Ectodermal cell (in vitro differentiated cells): ENCODE data around the gene NEGR1.

Source experiments
- H3K27ac ChIP-seq: 2 replicates; pipeline ENCODE4 v1.7.0; 2013; ENCODE audit warnings: mild to moderate bottlenecking, low read depth, low read length; ENCODE audit not compliant: insufficient read depth, poor library complexity, severe bottlenecking
- H3K27me3 ChIP-seq: 2 replicates; pipeline ENCODE4 v1.7.0; 2013; ENCODE audit warnings: mild to moderate bottlenecking, low read length; ENCODE audit not compliant: insufficient read depth, control insufficient read depth, poor library complexity, severe bottlenecking
- H3K36me3 ChIP-seq: one replicate; pipeline ENCODE4 v1.7.0; 2013; ENCODE audit warnings: low read length; ENCODE audit not compliant: control insufficient read depth, insufficient read depth
- H3K4me1 ChIP-seq: one replicate; pipeline ENCODE4 v1.7.0; 2013; ENCODE audit warnings: low read length; ENCODE audit not compliant: control insufficient read depth, insufficient read depth
- H3K4me3 ChIP-seq: 2 replicates; pipeline ENCODE4 v1.7.0; 2013; ENCODE audit warnings: low read depth, low read length, control low read depth; ENCODE audit not compliant: insufficient read depth
- H3K9me3 ChIP-seq: 2 replicates; pipeline ENCODE4 v1.7.0; 2013; ENCODE audit warnings: mild to moderate bottlenecking, low read length, moderate library complexity; ENCODE audit not compliant: control insufficient read depth
- WGBS, 2 experiments: methylation state at CpG; one replicate each; pipeline ENCODE4 v1.1.7; 2013; ENCODE audit warnings: missing lambda C conversion rate in 2 of 2; 5-methylcytosine and 5-hydroxymethylcytosine counted together

The NEGR1 gene

DNA sequence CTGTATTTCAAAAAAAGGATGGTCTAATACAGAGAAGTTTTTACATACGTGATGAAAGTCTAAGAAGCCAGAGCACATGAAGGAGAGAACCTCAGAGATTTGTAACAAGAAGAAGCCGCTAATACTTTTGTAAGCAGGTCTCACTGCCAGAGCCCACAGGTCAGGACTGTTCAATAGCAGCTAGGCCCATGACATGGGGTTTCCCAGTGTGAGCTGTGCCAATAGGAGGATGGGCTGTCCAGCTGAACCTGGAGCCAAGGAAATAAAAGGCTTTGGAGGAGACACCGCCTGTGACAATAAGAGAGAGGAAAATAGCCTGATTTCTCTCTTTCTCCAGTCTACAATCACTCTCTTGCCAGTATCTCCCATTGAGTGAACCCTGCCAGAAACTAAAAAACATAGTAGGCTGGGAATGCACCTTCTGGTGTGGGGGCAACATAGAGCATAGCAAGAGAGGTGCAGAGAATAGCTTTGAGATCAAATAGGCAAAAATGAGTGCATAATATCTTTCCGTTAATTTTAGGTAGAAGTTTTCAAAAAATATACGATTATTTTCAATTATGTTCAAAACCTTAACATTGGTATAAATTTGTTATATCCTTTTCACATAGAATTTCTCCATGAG lies 360.3 kb downstream of the NEGR1 start:
- 82 to 84% methylated on average over 4 of the region's 5 CpGs for WGBS, 2 experiments
- Histone ChIP-seq H3K27me3 (no peaks in the 10 kb centered on the region), H3K27ac (no peak overlapping the region), H3K4me1 (peaks cover 4% of the 10 kb centered on the region), H3K36me3 (no peaks in the 10 kb centered on the region), H3K9me3 (no peaks in the 10 kb centered on the region), H3K4me3 (no peak overlapping the region)

- WGBS, 2 experiments = 75 to 100% methylated on average over 1 of the region's 1 CpG
- H3K4me1 ChIP-seq = peaks cover 4% of the 10 kb centered on the region
- H3K27ac ChIP-seq = no peak overlapping the region
- no peaks in the 10 kb centered on the region for H3K27me3 ChIP-seq
- no peaks in the 10 kb centered on the region for H3K36me3 ChIP-seq
- no peak overlapping the region for H3K4me3 ChIP-seq
- no peaks in the 10 kb centered on the region for H3K9me3 ChIP-seq
Observed at GRCh38 chr1:71921204-71921603, 361.1 kb downstream of the NEGR1 start.

GRCh38 chr1:71920556-71920955 lies 361.8 kb downstream of the NEGR1 start:
- Histone ChIP-seq H3K4me1 (peaks cover 4% of the 10 kb centered on the region), H3K4me3 (no peak overlapping the region), H3K36me3 (no peaks in the 10 kb centered on the region), H3K27me3 (no peaks in the 10 kb centered on the region), H3K27ac (no peak overlapping the region), H3K9me3 (no peaks in the 10 kb centered on the region)
- 93 to 100% methylated on average over 1 to 2 of the region's 2 CpGs for whole genome bisulfite sequencing, 2 experiments

DNA sequence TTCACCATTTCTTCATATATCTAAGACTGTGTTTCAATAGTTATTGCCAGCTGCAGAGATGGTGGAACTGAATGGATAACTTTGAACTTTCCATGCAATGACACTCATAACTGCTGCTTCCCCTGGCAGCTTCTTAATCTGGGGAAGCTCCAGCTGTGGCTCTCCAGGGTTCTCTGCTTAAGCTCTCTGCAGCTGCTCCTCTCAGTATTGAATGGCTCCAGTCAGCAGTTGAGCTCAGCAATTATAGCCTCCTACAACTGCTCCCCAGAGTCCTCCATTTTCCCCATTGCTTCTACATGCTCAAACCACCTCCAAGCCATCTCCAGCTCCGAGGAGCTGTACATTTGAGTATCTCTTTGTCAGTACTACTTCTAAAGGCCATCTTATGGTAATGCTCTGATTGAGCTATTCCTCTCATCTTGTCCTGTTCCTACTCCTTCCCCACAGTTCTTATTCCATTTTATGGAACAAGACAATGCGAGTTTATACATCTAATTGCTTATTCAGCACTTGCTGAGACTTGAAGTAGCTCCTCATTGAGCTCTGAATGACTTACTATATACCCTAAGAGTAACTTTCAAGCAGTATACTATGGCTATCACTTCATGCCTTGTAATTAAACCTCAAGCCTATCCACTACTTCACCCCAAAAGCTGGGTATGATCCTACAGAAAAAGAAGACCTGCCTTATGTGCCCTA lies 362.4 kb downstream of the NEGR1 start:
- peaks cover 4% of the 10 kb centered on the region for H3K4me1 ChIP-seq
- H3K36me3 ChIP-seq = no peaks in the 10 kb centered on the region
- no peak overlapping the region for H3K4me3 ChIP-seq
- 70 to 85% methylated on average over 2 of the region's 2 CpGs for WGBS, 2 experiments
- no peak overlapping the region for H3K27ac ChIP-seq
- H3K9me3 ChIP-seq = no peaks in the 10 kb centered on the region
- H3K27me3 ChIP-seq = no peaks in the 10 kb centered on the region

DNA sequence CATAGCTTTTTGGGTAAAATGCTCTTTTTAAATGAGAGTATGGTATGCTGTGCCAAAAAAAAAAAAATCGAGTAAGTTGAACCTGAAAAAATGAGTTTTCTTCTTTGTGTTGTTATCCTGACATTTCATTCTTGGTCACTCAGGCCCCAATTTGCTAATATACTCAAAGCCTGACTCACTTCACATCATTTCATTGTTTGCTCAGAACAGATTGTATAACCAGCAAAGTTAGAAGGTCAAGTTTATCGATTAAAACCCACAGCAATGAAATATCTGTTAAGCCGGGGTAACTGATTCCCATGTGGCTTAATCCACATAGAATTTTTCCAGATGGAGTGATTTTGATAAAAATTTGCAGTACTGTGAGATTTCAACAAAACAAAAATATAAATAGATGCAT lies 363.7 kb downstream of the NEGR1 start:
- 77 to 79% methylated on average over 3 of the region's 3 CpGs for WGBS, 2 experiments
- H3K27me3 ChIP-seq = no peaks in the 10 kb centered on the region
- H3K4me1 ChIP-seq = peaks cover 4% of the 10 kb centered on the region
- no peaks in the 10 kb centered on the region for H3K36me3 ChIP-seq
- H3K27ac ChIP-seq = no peak overlapping the region
- H3K9me3 ChIP-seq = no peaks in the 10 kb centered on the region
- H3K4me3 ChIP-seq = no peak overlapping the region

DNA sequence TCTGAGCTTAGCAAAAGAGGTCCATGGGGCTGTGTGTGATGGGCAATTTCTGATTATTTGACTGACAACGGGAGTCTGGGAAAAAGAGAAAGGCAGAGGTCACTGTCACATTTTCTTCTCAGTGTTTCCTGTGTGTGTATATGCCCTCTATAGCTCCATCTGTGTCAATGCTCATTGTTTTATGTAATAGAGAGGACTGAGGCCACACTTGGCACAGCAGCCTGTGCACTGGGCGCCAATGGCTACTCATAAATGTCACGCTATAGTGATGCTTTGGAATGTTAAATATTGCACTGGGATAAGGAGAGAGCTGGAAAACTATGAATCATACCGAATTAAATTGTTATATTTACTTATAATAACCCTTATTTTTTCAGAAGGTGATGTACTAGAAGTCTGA lies 365.4 kb downstream of the NEGR1 start:
- Histone ChIP-seq H3K9me3 (no peaks in the 10 kb centered on the region), H3K27ac (no peak overlapping the region), H3K36me3 (no peaks in the 10 kb centered on the region), H3K27me3 (no peaks in the 10 kb centered on the region), H3K4me1 (peaks cover 4% of the 10 kb centered on the region), H3K4me3 (no peak overlapping the region)
- 94 to 99% methylated on average over 3 of the region's 4 CpGs for WGBS, 2 experiments

DNA sequence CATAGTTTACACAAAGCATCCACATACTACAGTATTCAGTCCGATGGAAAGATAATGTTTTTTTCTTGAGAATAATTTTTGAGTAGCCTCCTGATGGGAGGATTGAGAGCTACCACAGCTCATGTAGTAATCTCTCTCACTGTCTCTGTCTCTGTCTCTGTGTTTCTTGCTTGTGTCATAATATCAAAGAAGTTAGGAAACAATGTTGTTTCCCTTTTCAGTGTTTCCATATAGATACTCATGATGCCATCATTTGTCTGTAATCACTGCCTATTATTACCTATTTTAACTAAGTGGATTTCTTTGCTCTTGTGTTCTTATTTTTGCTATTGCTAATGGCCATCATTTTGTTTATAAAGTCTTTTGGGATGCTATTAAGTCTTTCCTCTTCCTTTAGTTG lies 367.7 kb downstream of the NEGR1 start:
- H3K9me3 ChIP-seq = no peaks in the 10 kb centered on the region
- no peak overlapping the region for H3K4me3 ChIP-seq
- 100% methylated on average over 1 of the region's 1 CpG; no CpG with 5 or more reads in 1 of the 2 experiments for WGBS, 2 experiments
- no peaks in the 10 kb centered on the region for H3K4me1 ChIP-seq
- no peak overlapping the region for H3K27ac ChIP-seq
- H3K27me3 ChIP-seq = no peaks in the 10 kb centered on the region
- H3K36me3 ChIP-seq = no peaks in the 10 kb centered on the region

DNA sequence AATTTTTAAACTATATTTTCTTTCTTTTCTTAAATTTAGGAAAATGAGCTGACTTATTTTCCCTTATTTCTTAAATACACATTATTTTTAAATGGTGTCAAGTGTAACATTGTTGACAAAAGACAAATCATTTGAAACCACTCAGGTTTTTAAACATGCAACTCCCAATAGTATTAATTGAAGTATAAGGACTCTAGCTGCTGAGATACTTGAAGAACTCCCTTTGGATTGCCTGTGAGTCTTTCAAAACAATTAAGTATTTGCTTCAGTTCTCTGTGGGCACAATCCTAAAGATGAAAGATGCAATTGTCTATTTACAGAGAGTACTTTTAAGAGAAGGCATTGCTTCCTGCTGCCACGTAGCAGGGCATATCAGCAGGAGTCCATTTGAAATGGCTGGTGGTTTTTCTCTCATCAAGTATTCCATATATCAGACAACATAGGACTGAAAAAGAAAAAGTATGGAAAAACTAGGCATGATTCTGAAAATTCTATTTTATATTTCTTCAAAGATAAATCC lies 373.4 kb downstream of the NEGR1 start:
- no peaks in the 10 kb centered on the region for H3K36me3 ChIP-seq
- 18% methylated on average over 1 of the region's 1 CpG; no CpG with 5 or more reads in 1 of the 2 experiments for WGBS, 2 experiments
- H3K9me3 ChIP-seq = no peaks in the 10 kb centered on the region
- H3K27me3 ChIP-seq = no peaks in the 10 kb centered on the region
- H3K4me3 ChIP-seq = no peak overlapping the region
- H3K27ac ChIP-seq = no peak overlapping the region
- H3K4me1 ChIP-seq = no peaks in the 10 kb centered on the region

GRCh38 chr1:71908303-71908702 lies 374.0 kb downstream of the NEGR1 start:
- H3K4me3 ChIP-seq = no peak overlapping the region
- WGBS, 2 experiments = 33 to 56% methylated on average over 1 of the region's 1 CpG
- H3K27me3 ChIP-seq = no peaks in the 10 kb centered on the region
- H3K27ac ChIP-seq = no peak overlapping the region
- no peaks in the 10 kb centered on the region for H3K4me1 ChIP-seq
- H3K9me3 ChIP-seq = no peaks in the 10 kb centered on the region
- no peaks in the 10 kb centered on the region for H3K36me3 ChIP-seq

DNA sequence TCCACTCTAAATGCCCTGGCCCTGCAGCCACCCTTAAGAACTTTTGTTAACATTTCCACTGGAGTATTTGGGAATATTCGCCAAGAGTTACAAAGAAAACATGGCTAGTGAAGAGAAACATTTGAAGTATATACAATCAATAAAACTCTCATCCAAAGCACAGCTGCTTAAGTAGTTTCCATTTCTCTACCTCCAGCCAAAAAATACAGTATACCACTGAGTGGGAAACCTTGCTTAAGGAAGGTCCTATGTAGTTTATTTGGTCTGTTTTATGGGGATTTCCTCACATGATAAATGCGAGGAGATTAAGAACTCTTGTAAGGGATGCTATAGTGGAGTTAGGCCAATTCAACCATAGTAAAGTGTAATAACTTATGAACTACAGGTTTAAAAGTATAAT lies 382.5 kb downstream of the NEGR1 start:
- 88 to 100% methylated on average over 1 to 2 of the region's 2 CpGs for WGBS, 2 experiments
- H3K4me3 ChIP-seq = no peak overlapping the region
- no peaks in the 10 kb centered on the region for H3K27me3 ChIP-seq
- no peaks in the 10 kb centered on the region for H3K4me1 ChIP-seq
- H3K27ac ChIP-seq = no peak overlapping the region
- no peaks in the 10 kb centered on the region for H3K36me3 ChIP-seq
- no peaks in the 10 kb centered on the region for H3K9me3 ChIP-seq
